ENCODE data around the gene SCT. TPM values are rescaled to one million over a fixed set of nuclear protein-coding genes. Genes with fewer than 3 reads are reported as not detected.

SCT gene
- total RNA-seq, 1 donor from 2014 or later: not detected

DNA sequence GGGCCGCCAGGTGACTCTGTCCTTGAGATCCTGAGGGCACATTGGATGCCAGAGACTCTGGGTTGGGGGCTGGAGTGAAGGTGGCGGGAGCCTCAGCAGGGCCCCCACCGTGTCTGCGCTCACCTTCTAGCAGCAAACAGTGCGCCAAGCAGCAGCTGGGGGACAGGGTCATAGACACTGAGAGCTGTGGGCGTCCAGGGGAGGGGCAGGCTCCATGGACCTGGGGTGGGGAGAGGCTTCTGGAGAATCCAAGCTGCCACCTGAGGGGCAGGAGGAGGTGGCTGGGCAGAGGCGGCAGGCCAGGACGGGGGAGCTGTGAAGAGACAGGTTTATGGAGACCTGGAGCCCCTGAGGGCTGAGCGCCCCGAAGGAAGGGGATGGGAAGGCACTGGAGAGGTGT, 42.7 kb downstream of the SCT start:
- DNase-seq (ENCODE audit: low read depth): no peak
- no peak for TF ChIP-seq CTCF (conservative IDR thresholded peaks at IDR 0.05; ENCODE audit: low read depth, low read length)
- H3K4me3 ChIP-seq (ENCODE audit: low read depth, low read length): no peak overlapping the region

- H3K4me3 ChIP-seq (ENCODE audit: low read depth, low read length): no peak overlapping the region
- TF ChIP-seq CTCF (conservative IDR thresholded peaks at IDR 0.05; ENCODE audit: low read depth, low read length): no peak
- no peak for DNase-seq (ENCODE audit: low read depth)
Observed at GRCh38 chr11:581752-582151, 45.2 kb downstream of the SCT start.

DNA sequence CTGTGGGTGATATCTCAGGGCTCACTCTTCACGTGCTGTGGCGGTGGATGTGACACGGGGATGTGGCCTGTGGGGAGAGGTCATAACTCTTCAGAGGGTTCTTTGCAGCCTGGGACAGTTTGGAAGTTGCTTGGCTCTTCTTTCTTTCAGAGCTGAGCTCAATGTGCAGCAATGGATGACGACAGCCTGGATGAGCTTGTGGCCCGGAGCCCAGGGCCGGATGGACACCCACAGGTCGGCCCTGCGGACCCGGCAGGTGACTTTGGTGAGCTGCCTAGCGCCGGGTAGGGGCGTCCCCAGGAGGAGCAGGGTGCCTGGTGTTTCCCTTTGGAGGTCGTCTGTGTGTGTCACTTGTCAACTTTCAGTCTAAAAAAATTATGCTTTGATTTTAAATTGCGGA, 45.6 kb downstream of the SCT start:
- no peak overlapping the region for H3K4me3 ChIP-seq (ENCODE audit: low read depth, low read length)
- no peak for TF ChIP-seq CTCF (conservative IDR thresholded peaks at IDR 0.05; ENCODE audit: low read depth, low read length)
- no peak for DNase-seq (ENCODE audit: low read depth)

- no peak overlapping the region for H3K4me3 ChIP-seq (ENCODE audit: low read depth, low read length)
- no peak for DNase-seq (ENCODE audit: low read depth)
- TF ChIP-seq CTCF (conservative IDR thresholded peaks at IDR 0.05; ENCODE audit: low read depth, low read length): no peak
Observed at GRCh38 chr11:579830-580601, 47.0 kb downstream of the SCT start.

DNA sequence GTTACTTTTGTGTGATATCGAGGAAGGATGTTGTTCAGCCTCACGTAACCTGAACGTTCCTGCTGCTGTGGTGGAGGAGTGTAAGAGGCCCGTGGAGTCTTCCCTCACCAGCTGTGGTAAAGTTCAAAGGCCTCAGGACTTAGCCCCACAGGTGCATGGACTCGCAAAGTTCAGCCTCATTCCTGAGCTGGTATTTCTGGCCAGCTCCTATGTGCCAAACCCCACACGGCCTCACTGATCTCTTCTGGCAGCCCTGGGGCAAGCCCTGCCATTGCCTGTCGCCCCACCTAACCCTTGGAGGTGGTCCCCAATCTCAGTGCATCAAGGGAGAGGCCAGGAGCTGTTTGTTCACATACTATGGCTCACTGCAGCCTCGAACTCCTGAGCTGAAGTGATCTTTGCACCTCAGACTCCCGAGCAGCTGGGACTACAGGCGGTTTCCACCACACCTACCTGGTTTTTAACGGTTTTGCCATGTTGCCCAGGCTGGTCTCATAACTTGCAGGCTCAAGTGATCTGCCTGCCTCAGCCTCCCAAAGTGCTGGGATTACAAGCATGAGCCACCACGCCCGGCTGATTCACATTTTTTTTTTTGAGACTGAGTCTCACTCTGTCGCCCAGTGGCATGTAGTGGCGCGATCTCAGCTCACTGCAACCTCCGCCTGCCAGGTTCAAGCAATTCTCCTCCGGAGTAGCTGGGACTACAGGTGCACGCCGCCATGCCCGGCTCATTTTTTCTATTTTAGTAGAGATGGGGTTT, 48.5 kb downstream of the SCT start:
- H3K4me3 ChIP-seq (ENCODE audit: low read depth, low read length): peak overlapping the region; percentile 97
- TF ChIP-seq CTCF (conservative IDR thresholded peaks at IDR 0.05; ENCODE audit: low read depth, low read length): no peak
- DNase-seq (ENCODE audit: low read depth): no peak

DNA sequence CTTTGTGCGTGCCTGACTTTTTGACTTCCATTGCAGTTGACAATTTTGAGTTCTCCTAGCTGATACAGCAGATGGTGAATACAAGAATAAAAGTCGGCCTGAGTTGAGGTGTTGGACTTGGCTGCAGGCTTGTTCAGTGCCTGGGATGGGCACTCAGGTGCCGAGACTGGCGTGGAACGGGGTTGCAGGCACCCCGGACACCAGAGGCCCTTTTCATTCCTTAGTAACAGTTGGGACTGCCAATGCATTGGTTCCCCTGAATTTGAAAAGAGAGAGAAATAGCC, 49.4 kb downstream of the SCT start:
- DNase-seq (ENCODE audit: low read depth): no peak
- peak overlapping the region; percentile 97 for H3K4me3 ChIP-seq (ENCODE audit: low read depth, low read length)
- TF ChIP-seq CTCF (conservative IDR thresholded peaks at IDR 0.05; ENCODE audit: low read depth, low read length): no peak

All from epithelial cell of proximal tubule (primary cell).